Measurements from ENCODE around the gene PABPC1L.

- TF ChIP-seq POLR2A (IDR thresholded peaks at IDR 0.05; ENCODE audit: extremely low read depth, insufficient read length) (no peak), CTCF (IDR thresholded peaks at IDR 0.05; ENCODE audit: low read depth, low read length) (no peak), MYC (IDR thresholded peaks at IDR 0.05; ENCODE audit: low read depth, low read length) (no peak)
Measured at GRCh38 chr20:44888226-44889103, 21.4 kb upstream of the PABPC1L start.

Data from NB4 (cell line).